ENCODE measurements around the gene TTC28.

Gene TTC28

DNA sequence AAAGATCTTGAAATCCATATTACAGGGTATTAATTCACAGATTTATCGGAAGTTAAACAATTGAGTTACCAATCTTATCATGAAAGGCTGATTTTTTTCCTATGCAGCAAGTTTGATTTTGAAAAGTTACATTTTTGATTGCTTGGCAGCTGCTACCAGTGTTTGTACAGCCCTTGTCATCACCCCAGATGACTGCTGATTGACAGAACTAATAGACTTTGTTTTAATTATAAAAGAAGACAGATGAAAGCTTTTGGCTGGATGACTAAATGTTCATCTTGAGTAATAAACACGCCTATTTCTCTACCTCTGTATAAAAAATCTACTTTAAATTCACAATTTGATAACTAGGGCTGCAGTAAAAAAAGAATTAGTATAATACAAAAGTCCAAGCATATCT is 259.7 kb downstream of the TTC28 start:
- Histone ChIP-seq H3K36me3 (ENCODE audit: insufficient read depth, insufficient read length, low read length) (no peaks in the 10 kb centered on the region), H3K4me3 (ENCODE audit: insufficient read length, low read depth) (no peak overlapping the region), H3K9me3 (ENCODE audit: insufficient read depth, low read length) (no peaks in the 10 kb centered on the region), H3K4me1 (ENCODE audit: insufficient read depth, insufficient read length) (no peaks in the 10 kb centered on the region), H3K27me3 (ENCODE audit: insufficient read depth, insufficient read length) (no peaks in the 10 kb centered on the region), H3K9ac (ENCODE audit: insufficient read length, low read depth) (no peak overlapping the region)
- DNase-seq (ENCODE audit: low read depth, low spot score): no peak
- no peak for TF ChIP-seq YY1 (IDR thresholded peaks at IDR 0.05; ENCODE audit: insufficient read depth, insufficient read length)
- TF ChIP-seq SUZ12 (IDR thresholded peaks at IDR 0.05; ENCODE audit: extremely low read depth, insufficient read depth, insufficient read length): no peak
- TF ChIP-seq ZNF274 (IDR thresholded peaks at IDR 0.05; ENCODE audit: low read depth, low read length): no peak

GRCh38 chr22:28418008-28418407 is 261.6 kb downstream of the TTC28 start:
- Histone ChIP-seq H3K36me3 (ENCODE audit: insufficient read depth, insufficient read length, low read length) (no peaks in the 10 kb centered on the region), H3K4me3 (ENCODE audit: insufficient read length, low read depth) (no peak overlapping the region), H3K9me3 (ENCODE audit: insufficient read depth, low read length) (no peaks in the 10 kb centered on the region), H3K27me3 (ENCODE audit: insufficient read depth, insufficient read length) (no peaks in the 10 kb centered on the region), H3K4me1 (ENCODE audit: insufficient read depth, insufficient read length) (no peaks in the 10 kb centered on the region), H3K9ac (ENCODE audit: insufficient read length, low read depth) (no peak overlapping the region)
- TF ChIP-seq ZNF274 (IDR thresholded peaks at IDR 0.05; ENCODE audit: low read depth, low read length) (no peak), YY1 (IDR thresholded peaks at IDR 0.05; ENCODE audit: insufficient read depth, insufficient read length) (no peak), SUZ12 (IDR thresholded peaks at IDR 0.05; ENCODE audit: extremely low read depth, insufficient read depth, insufficient read length) (no peak)
- no peak for DNase-seq (ENCODE audit: low read depth, low spot score)

DNA sequence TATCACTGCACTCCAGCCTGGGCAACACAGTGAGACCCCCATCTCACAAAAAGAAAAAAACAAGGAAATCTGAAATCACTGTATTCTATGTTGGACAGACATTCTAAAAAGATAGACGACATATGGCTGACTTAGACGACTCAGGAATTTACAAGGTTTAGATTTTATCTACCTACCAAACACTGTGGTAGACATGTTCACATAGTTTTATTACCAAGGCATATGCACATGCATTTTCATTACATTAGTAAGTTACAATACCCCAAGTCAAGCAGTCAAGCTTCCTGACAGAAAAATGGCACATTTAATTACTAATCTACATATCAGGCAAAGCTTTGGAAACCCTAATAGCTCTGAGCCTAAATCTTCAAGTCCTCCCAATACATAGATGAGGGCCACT is 262.2 kb downstream of the TTC28 start:
- no peaks in the 10 kb centered on the region for H3K36me3 ChIP-seq (ENCODE audit: insufficient read depth, insufficient read length, low read length)
- H3K9me3 ChIP-seq (ENCODE audit: insufficient read depth, low read length): no peaks in the 10 kb centered on the region
- DNase-seq (ENCODE audit: low read depth, low spot score): no peak
- no peak overlapping the region for H3K9ac ChIP-seq (ENCODE audit: insufficient read length, low read depth)
- no peak overlapping the region for H3K4me3 ChIP-seq (ENCODE audit: insufficient read length, low read depth)
- H3K4me1 ChIP-seq (ENCODE audit: insufficient read depth, insufficient read length): no peaks in the 10 kb centered on the region
- TF ChIP-seq ZNF274 (IDR thresholded peaks at IDR 0.05; ENCODE audit: low read depth, low read length) (no peak), SUZ12 (IDR thresholded peaks at IDR 0.05; ENCODE audit: extremely low read depth, insufficient read depth, insufficient read length) (no peak), YY1 (IDR thresholded peaks at IDR 0.05; ENCODE audit: insufficient read depth, insufficient read length) (no peak)
- H3K27me3 ChIP-seq (ENCODE audit: insufficient read depth, insufficient read length): no peaks in the 10 kb centered on the region

DNA sequence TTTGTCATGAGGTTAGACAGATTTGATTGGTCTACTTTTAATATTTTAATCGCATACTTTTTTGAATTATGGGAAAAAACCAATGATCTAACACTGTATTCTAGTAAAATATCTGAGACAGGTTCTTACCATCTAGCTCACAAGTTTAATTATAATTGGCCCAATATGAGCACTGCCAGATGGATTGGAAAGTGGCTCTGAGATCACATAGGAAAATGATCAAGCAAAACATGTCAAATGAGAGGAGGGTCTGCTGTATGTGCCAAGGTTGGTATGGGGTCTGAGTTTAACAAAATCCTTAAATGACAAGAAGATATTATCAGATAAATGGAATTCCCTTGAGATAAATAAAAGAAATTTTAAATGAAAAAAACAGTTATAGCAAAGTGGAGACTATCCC is 264.7 kb downstream of the TTC28 start:
- no peaks in the 10 kb centered on the region for H3K9me3 ChIP-seq (ENCODE audit: insufficient read depth, low read length)
- TF ChIP-seq YY1 (IDR thresholded peaks at IDR 0.05; ENCODE audit: insufficient read depth, insufficient read length) (no peak), SUZ12 (IDR thresholded peaks at IDR 0.05; ENCODE audit: extremely low read depth, insufficient read depth, insufficient read length) (no peak), ZNF274 (IDR thresholded peaks at IDR 0.05; ENCODE audit: low read depth, low read length) (no peak)
- no peak overlapping the region for H3K9ac ChIP-seq (ENCODE audit: insufficient read length, low read depth)
- no peaks in the 10 kb centered on the region for H3K36me3 ChIP-seq (ENCODE audit: insufficient read depth, insufficient read length, low read length)
- DNase-seq (ENCODE audit: low read depth, low spot score): no peak
- no peaks in the 10 kb centered on the region for H3K4me1 ChIP-seq (ENCODE audit: insufficient read depth, insufficient read length)
- H3K4me3 ChIP-seq (ENCODE audit: insufficient read length, low read depth): no peak overlapping the region
- no peaks in the 10 kb centered on the region for H3K27me3 ChIP-seq (ENCODE audit: insufficient read depth, insufficient read length)

DNA sequence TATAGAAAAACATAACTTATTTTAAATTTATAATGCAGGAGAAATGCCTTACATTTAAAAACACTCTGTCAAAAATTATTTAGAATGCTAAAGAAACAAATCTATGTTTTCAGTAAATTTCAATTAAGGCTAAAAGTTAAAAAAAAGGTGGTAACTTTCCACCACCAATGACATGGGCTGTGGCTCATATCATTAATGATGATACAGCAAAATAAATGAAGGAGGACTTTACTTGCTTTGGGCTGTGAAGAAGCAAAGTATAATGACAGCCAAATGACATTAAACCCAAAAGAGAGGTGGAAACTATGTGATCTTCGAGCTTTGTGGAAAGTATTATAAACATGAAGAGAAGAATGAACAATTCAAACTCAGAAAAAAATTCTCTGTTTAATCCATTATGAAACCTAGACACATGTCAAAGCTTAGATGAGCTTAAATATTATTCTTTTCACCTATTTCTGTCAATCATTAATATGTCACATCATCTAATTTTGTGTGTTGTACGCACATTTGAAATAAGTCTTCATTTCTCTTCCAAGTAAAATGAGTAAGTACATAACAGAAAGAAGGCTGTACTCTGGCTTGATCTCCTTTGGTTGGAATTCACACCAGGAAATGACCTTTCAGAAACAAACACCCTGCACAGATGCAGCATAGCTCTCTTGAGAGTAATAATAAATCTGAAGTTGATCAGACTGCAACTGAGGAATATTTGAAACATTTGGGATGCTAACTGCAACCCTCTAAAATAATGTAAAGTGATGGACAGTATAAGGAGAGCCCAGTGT is 265.8 kb downstream of the TTC28 start:
- no peaks in the 10 kb centered on the region for H3K27me3 ChIP-seq (ENCODE audit: insufficient read depth, insufficient read length)
- no peak for DNase-seq (ENCODE audit: low read depth, low spot score)
- H3K9ac ChIP-seq (ENCODE audit: insufficient read length, low read depth): no peak overlapping the region
- no peak overlapping the region for H3K4me3 ChIP-seq (ENCODE audit: insufficient read length, low read depth)
- TF ChIP-seq ZNF274 (IDR thresholded peaks at IDR 0.05; ENCODE audit: low read depth, low read length) (no peak), YY1 (IDR thresholded peaks at IDR 0.05; ENCODE audit: insufficient read depth, insufficient read length) (no peak)
- no peaks in the 10 kb centered on the region for H3K36me3 ChIP-seq (ENCODE audit: insufficient read depth, insufficient read length, low read length)
- H3K9me3 ChIP-seq (ENCODE audit: insufficient read depth, low read length): no peaks in the 10 kb centered on the region
- H3K4me1 ChIP-seq (ENCODE audit: insufficient read depth, insufficient read length): no peaks in the 10 kb centered on the region

DNA sequence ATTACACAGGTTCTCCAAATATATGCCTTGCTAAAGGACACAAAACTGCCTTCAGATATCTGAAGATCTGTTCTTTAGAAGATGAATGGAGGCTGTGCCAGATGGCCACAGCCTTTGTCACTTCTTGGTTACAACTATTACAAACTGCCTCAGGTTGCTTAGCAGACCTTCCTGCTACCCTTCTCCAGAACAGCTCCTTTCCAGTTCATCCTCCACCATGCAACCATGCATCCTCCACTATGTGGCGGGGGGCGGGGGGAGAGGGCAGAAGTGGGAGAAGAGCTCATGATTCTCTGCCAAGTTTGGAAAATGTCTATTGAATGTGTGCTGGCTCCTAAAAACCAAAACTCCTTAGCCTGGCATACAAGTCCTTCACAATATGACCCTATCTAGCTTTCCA is 267.5 kb downstream of the TTC28 start:
- Histone ChIP-seq H3K9me3 (ENCODE audit: insufficient read depth, low read length) (no peaks in the 10 kb centered on the region), H3K4me1 (ENCODE audit: insufficient read depth, insufficient read length) (no peaks in the 10 kb centered on the region), H3K9ac (ENCODE audit: insufficient read length, low read depth) (no peak overlapping the region), H3K27me3 (ENCODE audit: insufficient read depth, insufficient read length) (no peaks in the 10 kb centered on the region), H3K36me3 (ENCODE audit: insufficient read depth, insufficient read length, low read length) (no peaks in the 10 kb centered on the region), H3K4me3 (ENCODE audit: insufficient read length, low read depth) (no peak overlapping the region)
- TF ChIP-seq YY1 (IDR thresholded peaks at IDR 0.05; ENCODE audit: insufficient read depth, insufficient read length) (no peak), ZNF274 (IDR thresholded peaks at IDR 0.05; ENCODE audit: low read depth, low read length) (no peak), SUZ12 (IDR thresholded peaks at IDR 0.05; ENCODE audit: extremely low read depth, insufficient read depth, insufficient read length) (no peak)
- no peak for DNase-seq (ENCODE audit: low read depth, low spot score)

GRCh38 chr22:28411125-28411524 is 268.5 kb downstream of the TTC28 start:
- Histone ChIP-seq H3K9me3 (ENCODE audit: insufficient read depth, low read length) (no peaks in the 10 kb centered on the region; the same call in 1 of the 2 replicates), H3K9ac (ENCODE audit: insufficient read length, low read depth) (no peak overlapping the region), H3K36me3 (ENCODE audit: insufficient read depth, insufficient read length, low read length) (no peaks in the 10 kb centered on the region), H3K4me3 (ENCODE audit: insufficient read length, low read depth) (no peak overlapping the region), H3K27me3 (ENCODE audit: insufficient read depth, insufficient read length) (no peaks in the 10 kb centered on the region), H3K4me1 (ENCODE audit: insufficient read depth, insufficient read length) (no peaks in the 10 kb centered on the region)
- TF ChIP-seq SUZ12 (IDR thresholded peaks at IDR 0.05; ENCODE audit: extremely low read depth, insufficient read depth, insufficient read length) (no peak), YY1 (IDR thresholded peaks at IDR 0.05; ENCODE audit: insufficient read depth, insufficient read length) (no peak), ZNF274 (IDR thresholded peaks at IDR 0.05; ENCODE audit: low read depth, low read length) (no peak)
- DNase-seq (ENCODE audit: low read depth, low spot score): no peak
